ENCODE measurements around the gene SLC29A1. TPM values are rescaled to one million over a fixed set of nuclear protein-coding genes. Genes with fewer than 3 reads are reported as not detected.

The SLC29A1 gene
- total and polyA plus RNA-seq, 9 of the 15 experiments (the other 6 are each of a cell fraction or from before 2014, with no cell fraction given), result 18.9 to 170 (median 57.7) TPM

GRCh38 chr6:44269921-44270525, 46.6 kb downstream of the SLC29A1 start, which contains the start of gene TMEM151B:
Gene TMEM151B (plus strand): TSS chr6:44270450. CDS start chr6:44270743, 293 bp downstream.
- ATAC-seq (no peak), DNase-seq (ENCODE audit: extremely low read depth in 1 of 4, low spot score in 3 of 4) (no peak), FAIRE-seq (no peak)
- Histone ChIP-seq H3K4me1 (replicated peaks in 1 of 2; ENCODE audit: control insufficient read depth in 2 of 2, insufficient read depth in 2 of 2, low read length in 2 of 2) (peaks cover 0 to 20% of the 10 kb centered on the region in 2 experiments; a peak in 2 of 5 replicates), H2AFZ (ENCODE audit: low read depth, low read length) (no peak within 1 kb of the TSS), H3K27me3 (ENCODE audit: control insufficient read depth in 2 of 2, insufficient read depth in 2 of 2, low read length in 2 of 2) (peaks cover 46 to 53% of the 10 kb centered on the region in 2 experiments), H3K9me3 (replicated peaks; ENCODE audit: control insufficient read depth, insufficient read depth, low read depth, low read length) (no peaks in the 10 kb centered on the region), H3K27ac (ENCODE audit: extremely low read depth, low read depth, low read length) (no peak within 1 kb of the TSS), H3K79me2 (ENCODE audit: control insufficient read depth, insufficient read depth, low read length) (peaks cover 2% of the 10 kb centered on the region; the same call in 2 of the 3 replicates), H3K4me2 (ENCODE audit: insufficient read depth, low read length) (no peak within 1 kb of the TSS; the same call in 1 of the 2 replicates), H3K36me3 (ENCODE audit: control insufficient read depth, insufficient read depth, low read length) (no peaks in the 10 kb centered on the region), H3K9me1 (ENCODE audit: control insufficient read depth, insufficient read depth, low read length) (no peaks in the 10 kb centered on the region), H3K4me3 (peak within 1 kb of the TSS; percentile 21; the same call in 1 of the 2 replicates), H3K9ac (ENCODE audit: insufficient read depth in 1 of 2, low read depth in 2 of 2, low read length in 2 of 2) (no peak within 1 kb of the TSS), H4K20me1 (replicated peaks; ENCODE audit: control insufficient read depth, insufficient read depth, low read length) (peaks cover 6% of the 10 kb centered on the region; the same call in 1 of the 2 replicates)
- in situ Hi-C loops (cut with MboI) (loop anchor here (5.0 kb wide), 1 partner anchor 72 kb away; the partner anchor contains the start of gene SPATS1), intact Hi-C loops (cut with micrococcal nuclease) (loop anchor here (2.0 to 5.0 kb wide), 2 partner anchors 173 to 187 kb away; no protein-coding TSS in a partner anchor)
- ChIA-PET POLR2A (interaction anchor here (0.6 to 4.7 kb wide), 6 partner anchors 9 to 132 kb away, joined by 3 to 24 read pairs (median 3); partner anchors contain the start of gene HSP90AB1), CTCF (ENCODE audit: low intra/inter-chr PET ratio) (interaction anchor here (4.6 kb wide), 1 partner anchor 68 kb away, joined by 61 read pairs; no protein-coding TSS in a partner anchor)
- no peak for TF ChIP-seq PKNOX1 (IDR thresholded peaks at IDR 0.05)
- no peak for TF ChIP-seq ZNF717 (CRISPR knock-in tag; IDR thresholded peaks at IDR 0.05)
- TF ChIP-seq EZH2 (IDR thresholded peaks at IDR 0.05; ENCODE audit: borderline replicate concordance, low read depth, low read length), result 0 out of 2 replicates have a peak, but pooled peaks have one; percentile 80
- TF ChIP-seq CCAR2 (IDR thresholded peaks at IDR 0.05; ENCODE audit: low read depth, low read length), result no peak
- TF ChIP-seq ZNF3 (CRISPR knock-in tag; IDR thresholded peaks at IDR 0.05), result no peak
- TF ChIP-seq ZC3H11A (IDR thresholded peaks at IDR 0.05; ENCODE audit: low read depth, low read length), result no peak
- peak; percentile 62; the same call in 1 of the 2 replicates for TF ChIP-seq ZNF740 (CRISPR knock-in tag; IDR thresholded peaks at IDR 0.05)
- TF ChIP-seq ZNF740 (tag; IDR thresholded peaks at IDR 0.05), result no peak
- no TSS peak for BruUV-seq (replicated peaks)
- WGBS (ENCODE audit: insufficient coverage, low coverage, missing lambda C conversion rate), result 15% methylated on average over 10 of the region's 29 CpGs
